Ovary (tissue), 3 donors: ENCODE results near the gene MSMP.

Experiments
- EP300 ChIP-seq: sonication (generic); formaldehyde crosslinking; IDR thresholded peaks from one replicate; pipeline ENCODE4 v1.6.1; 2017; ENCODE audit warnings: antibody characterized with exemption
- POLR2A ChIP-seq: fragments of 450-650 bp; IDR thresholded peaks from one replicate; pipeline ENCODE4 v1.6.1; 2017; ENCODE audit warnings: antibody characterized with exemption, mild to moderate bottlenecking, moderate library complexity
- TF ChIP-seq, protein P1 (sequence below), 3 donors: fragments of 450-650 bp in 2 of 3; fragments of 200-600 bp in 1 of 3; IDR thresholded peaks; one replicate each; pipeline versions ENCODE4 v1.5.1 to v1.8.0; 2016 to 2022; ENCODE audit warnings: antibody characterized with exemption in 3 of 3, mild to moderate bottlenecking in 1 of 3
- donor health status: DM: no; HTN: no; CAD: no.

DNA sequence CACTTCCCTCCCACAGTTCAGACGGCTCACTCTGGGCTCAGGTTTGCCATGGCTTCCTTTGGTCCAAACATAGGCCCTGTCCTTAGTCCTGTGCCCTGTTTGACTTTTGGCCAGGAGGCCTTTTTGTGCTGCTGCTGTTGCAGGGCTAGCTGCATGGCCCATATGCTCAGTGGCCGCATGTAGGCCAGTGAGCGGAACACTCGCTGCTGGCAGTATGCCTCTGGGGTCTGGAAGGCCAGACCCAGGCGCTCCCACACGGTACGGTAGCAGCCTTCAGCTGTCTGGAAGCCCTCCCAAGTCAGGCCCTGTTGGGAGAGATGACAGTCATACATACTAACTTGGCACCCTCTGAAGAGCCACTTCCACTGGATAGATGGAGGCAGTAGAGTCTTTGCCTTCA is 16.9 kb downstream of the MSMP start:
- TF ChIP-seq, protein P1, sequence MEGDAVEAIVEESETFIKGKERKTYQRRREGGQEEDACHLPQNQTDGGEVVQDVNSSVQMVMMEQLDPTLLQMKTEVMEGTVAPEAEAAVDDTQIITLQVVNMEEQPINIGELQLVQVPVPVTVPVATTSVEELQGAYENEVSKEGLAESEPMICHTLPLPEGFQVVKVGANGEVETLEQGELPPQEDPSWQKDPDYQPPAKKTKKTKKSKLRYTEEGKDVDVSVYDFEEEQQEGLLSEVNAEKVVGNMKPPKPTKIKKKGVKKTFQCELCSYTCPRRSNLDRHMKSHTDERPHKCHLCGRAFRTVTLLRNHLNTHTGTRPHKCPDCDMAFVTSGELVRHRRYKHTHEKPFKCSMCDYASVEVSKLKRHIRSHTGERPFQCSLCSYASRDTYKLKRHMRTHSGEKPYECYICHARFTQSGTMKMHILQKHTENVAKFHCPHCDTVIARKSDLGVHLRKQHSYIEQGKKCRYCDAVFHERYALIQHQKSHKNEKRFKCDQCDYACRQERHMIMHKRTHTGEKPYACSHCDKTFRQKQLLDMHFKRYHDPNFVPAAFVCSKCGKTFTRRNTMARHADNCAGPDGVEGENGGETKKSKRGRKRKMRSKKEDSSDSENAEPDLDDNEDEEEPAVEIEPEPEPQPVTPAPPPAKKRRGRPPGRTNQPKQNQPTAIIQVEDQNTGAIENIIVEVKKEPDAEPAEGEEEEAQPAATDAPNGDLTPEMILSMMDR (IDR thresholded peaks at IDR 0.05): no peak
- no peak for TF ChIP-seq POLR2A
- no peak for TF ChIP-seq EP300
